BLaER1 treated with 17β-estradiol and CSF1 and Interleukin-3, amounts not matched to agents 10 nM and 100 nM (cell line): ENCODE results near the gene SDE2.
A peak's percentile ranks its signal among the peaks of the same experiment; 100 is the strongest.

Experiments
- H3K27ac ChIP-seq, 11 experiments: shearing (Covaris generic); formaldehyde crosslinking; 2 replicates each; pipeline ENCODE4 v1.8.1; 2022
- H3K27me3 ChIP-seq, 11 experiments: shearing (Covaris generic); formaldehyde crosslinking; 2 replicates each; pipeline ENCODE4 v1.8.1; 2022
- H3K36me3 ChIP-seq, 11 experiments: shearing (Covaris generic); formaldehyde crosslinking; 2 replicates each; pipeline ENCODE4 v1.8.1; 2022
- H3K4me1 ChIP-seq, 10 experiments: shearing (Covaris generic); formaldehyde crosslinking; 2 replicates each; pipeline ENCODE4 v1.8.1; 2022
- H3K4me2 ChIP-seq, 11 experiments: shearing (Covaris generic); formaldehyde crosslinking; 2 replicates each; pipeline ENCODE4 v1.8.1; 2022
- H3K4me3 ChIP-seq, 10 experiments: shearing (Covaris generic); formaldehyde crosslinking; 2 replicates each; pipeline ENCODE4 v1.8.1; 2022
- H3K9ac ChIP-seq, 11 experiments: shearing (Covaris generic); formaldehyde crosslinking; 2 replicates each; pipeline ENCODE4 v1.8.1; 2022
- H3K9me3 ChIP-seq, 11 experiments: shearing (Covaris generic); formaldehyde crosslinking; replicated peaks in 1 of 11; 2 replicates each; pipeline ENCODE4 v1.8.1; 2022
- H4K20me1 ChIP-seq, 11 experiments: shearing (Covaris generic); formaldehyde crosslinking; 2 replicates each; pipeline ENCODE4 v1.8.1; 2022
- Cebpa-rat ChIP-seq, 11 experiments: shearing (Covaris generic); IDR thresholded peaks; 2 replicates each; pipeline ENCODE4 v1.8.1; 2022

Gene SDE2

DNA sequence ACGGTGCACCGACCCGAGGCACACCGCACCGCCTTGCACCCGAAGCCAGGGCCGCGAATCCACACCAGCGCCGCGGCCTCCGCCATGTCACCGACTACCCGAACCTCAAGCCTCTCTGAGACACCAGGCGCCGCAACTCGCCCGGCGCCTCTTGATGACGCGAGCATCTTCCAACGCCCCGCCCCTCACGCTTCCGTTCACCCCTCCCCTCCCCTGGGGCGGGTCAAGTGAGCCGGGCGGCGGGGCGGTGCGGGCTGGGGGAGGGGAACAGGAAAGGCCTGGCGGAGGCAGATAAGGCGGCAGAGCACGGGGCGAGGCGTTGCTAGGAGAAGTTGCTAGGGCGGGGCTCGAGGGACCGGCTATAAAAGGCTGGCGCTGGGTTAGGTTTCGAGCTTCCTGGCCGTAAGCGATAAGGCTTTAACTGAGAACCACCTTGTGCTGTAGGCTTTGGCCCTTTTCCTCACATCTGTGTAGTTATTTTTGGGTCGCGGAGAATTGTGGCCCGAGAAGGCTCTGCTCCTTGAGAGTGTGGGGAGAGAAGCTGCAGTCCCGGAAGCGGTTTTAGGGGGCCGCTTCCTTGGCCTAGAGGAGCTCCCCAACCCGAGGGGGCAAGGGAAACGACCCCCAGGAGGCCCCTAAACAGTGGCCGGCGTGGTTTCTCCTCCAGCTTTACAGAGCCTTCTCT, at the start of gene SDE2:
Gene SDE2, minus strand, starts transcription at position 117 of the 685 bp plus-strand sequence. Its CDS starts 31 bp downstream, at position 86.
- H3K27ac ChIP-seq = peak within 1 kb of the TSS; percentile 92 to 100 (median 98)
- no peaks in the 10 kb centered on the region for H3K27me3 ChIP-seq
- H3K4me1 ChIP-seq = peaks cover 67 to 81% (median 74%) of the 10 kb centered on the region in 10 experiments

DNA sequence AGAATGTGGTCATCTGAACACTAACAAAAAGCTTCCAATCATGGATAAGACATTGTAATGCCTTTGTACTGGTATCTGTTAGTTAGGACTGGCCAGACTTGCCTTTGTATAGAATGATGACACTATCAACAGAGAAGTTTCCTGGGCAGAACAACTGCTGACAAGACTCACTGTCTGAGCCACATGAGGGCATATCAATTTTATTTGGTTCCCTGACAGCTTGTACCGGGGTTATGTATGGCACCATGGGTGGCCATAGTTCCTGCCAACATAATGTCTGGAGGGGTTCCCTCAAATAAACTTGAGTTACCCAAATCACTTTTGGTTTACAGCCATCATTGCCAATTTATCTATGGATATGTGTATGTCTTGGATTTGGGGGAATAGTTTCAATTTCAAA, 49.7 kb upstream of the SDE2 start:
- H3K9ac ChIP-seq = no peak overlapping the region
- H3K4me1 ChIP-seq = peaks cover 8 to 44% (median 9%) of the 10 kb centered on the region in 10 experiments
- no peak for TF ChIP-seq Cebpa-rat (IDR thresholded peaks at IDR 0.05)
- no peak overlapping the region for H3K4me3 ChIP-seq
- H3K36me3 ChIP-seq = peaks cover 0 to 19% (median 0%) of the 10 kb centered on the region in 11 experiments; a peak in 5 of 22 replicates
- H4K20me1 ChIP-seq = no peaks in the 10 kb centered on the region
- H3K27ac ChIP-seq = no peak overlapping the region
- no peaks in the 10 kb centered on the region for H3K27me3 ChIP-seq
- H3K9me3 ChIP-seq = peaks cover 0 to 13% (median 7%) of the 10 kb centered on the region in 11 experiments; a peak in 10 of 22 replicates
- H3K4me2 ChIP-seq = no peak overlapping the region

More for the DNA sequence above, at the start of gene SDE2:
- H3K9me3 ChIP-seq = no peaks in the 10 kb centered on the region
- TF ChIP-seq Cebpa-rat (IDR thresholded peaks at IDR 0.05) = no peak
- peak within 1 kb of the TSS; percentile 78 to 93 (median 84) for H3K4me3 ChIP-seq
- H3K9ac ChIP-seq = peak within 1 kb of the TSS; percentile 85 to 98 (median 93)
- H4K20me1 ChIP-seq = peaks cover 8 to 44% (median 18%) of the 10 kb centered on the region in 11 experiments; a peak in 15 of 22 replicates
- peak within 1 kb of the TSS; percentile 89 to 98 (median 95) for H3K4me2 ChIP-seq
- H3K36me3 ChIP-seq = peaks cover 9 to 22% (median 16%) of the 10 kb centered on the region in 11 experiments

DNA sequence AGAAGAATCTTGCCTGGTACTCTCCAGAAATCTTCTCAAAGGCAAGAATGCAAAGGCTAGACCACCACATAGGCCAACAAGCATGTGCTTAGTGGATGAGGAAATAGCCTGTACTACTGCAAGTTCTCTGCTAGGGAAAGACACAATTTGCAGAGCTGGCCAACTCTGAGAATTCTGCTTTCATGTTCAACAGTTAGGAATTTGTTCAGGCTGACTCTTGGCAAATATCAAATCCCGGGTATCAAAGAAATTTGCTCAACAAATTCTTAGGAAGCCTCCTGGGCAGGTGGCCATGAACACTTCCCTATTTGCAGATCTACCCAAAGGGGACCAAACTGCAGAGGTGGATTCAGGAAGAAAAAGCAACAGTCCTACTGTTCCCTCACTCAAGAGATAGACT, 48.4 kb upstream of the SDE2 start:
- H3K9ac ChIP-seq = no peak overlapping the region
- no peak overlapping the region for H3K4me3 ChIP-seq
- H3K36me3 ChIP-seq = peaks cover 0 to 13% (median 0%) of the 10 kb centered on the region in 11 experiments; a peak in 5 of 22 replicates
- peaks cover 0 to 14% (median 7%) of the 10 kb centered on the region in 11 experiments; a peak in 10 of 22 replicates for H3K9me3 ChIP-seq
- peak overlapping the region in 2 of 11 experiments; percentile 42 to 73; a peak in 3 of 22 replicates for H3K4me2 ChIP-seq
- H3K4me1 ChIP-seq = peaks cover 21 to 58% (median 23%) of the 10 kb centered on the region in 10 experiments
- no peaks in the 10 kb centered on the region for H4K20me1 ChIP-seq
- TF ChIP-seq Cebpa-rat (IDR thresholded peaks at IDR 0.05) = no peak
- no peaks in the 10 kb centered on the region for H3K27me3 ChIP-seq
- no peak overlapping the region for H3K27ac ChIP-seq

DNA sequence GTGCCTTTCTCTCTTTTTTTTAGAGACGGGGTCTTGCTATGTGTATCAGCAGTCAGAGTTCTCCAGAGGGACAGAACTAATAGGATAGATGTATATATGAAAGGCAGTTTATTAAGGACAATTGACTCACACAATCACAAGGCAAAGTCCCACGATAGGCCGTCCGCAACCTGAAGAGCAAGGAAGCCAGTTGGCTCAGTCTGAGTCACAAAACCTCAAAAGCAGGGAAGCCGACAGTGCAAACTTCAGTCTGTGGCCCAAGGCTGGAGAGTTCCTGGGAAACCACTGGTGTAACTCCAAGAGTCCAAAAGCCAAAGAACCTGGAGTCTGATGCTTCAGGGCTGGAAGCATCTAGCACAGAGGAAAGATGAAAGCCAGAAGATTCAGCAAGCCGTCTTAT, 47.1 kb upstream of the SDE2 start:
- Histone ChIP-seq H3K27me3 (no peaks in the 10 kb centered on the region), H3K4me1 (peaks cover 21 to 66% (median 26%) of the 10 kb centered on the region in 10 experiments), H3K27ac (no peak overlapping the region), H3K4me3 (no peak overlapping the region), H3K9me3 (peaks cover 0 to 14% (median 7%) of the 10 kb centered on the region in 11 experiments; a peak in 10 of 22 replicates), H3K9ac (no peak overlapping the region), H4K20me1 (no peaks in the 10 kb centered on the region), H3K36me3 (peaks cover 0 to 13% (median 0%) of the 10 kb centered on the region in 11 experiments; a peak in 3 of 22 replicates), H3K4me2 (peak overlapping the region in 4 of 11 experiments; percentile 14 to 73 (median 50); a peak in 6 of 22 replicates)
- no peak for TF ChIP-seq Cebpa-rat (IDR thresholded peaks at IDR 0.05)

DNA sequence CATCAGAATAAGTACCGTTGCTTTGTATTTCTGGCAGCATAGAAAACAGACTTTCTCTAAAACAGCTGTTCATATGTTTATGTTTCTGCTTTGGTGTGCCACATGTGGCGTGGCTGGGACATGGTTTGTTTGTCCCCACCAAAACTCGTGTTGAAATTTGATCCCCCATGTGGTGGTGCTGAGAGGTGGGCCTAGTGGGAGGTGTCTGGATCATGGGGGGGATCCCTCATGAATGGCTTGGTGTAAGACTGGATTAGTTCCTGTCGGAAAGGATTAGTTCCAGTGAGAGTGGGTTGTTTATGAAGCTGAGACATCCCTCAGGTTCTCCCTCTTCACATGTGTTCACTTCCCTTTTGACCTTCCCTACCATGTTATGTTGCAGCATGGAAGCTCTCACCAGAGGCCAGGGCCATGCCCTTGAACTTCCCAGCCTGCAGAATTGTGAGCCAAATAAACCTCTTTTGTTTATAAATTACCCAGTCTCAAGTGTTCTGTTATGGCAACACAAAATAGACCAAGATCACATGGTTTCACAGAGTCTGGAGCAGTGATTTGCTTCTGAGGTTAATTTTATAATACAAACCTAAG, 45.5 kb upstream of the SDE2 start:
- Histone ChIP-seq H3K27ac (peak overlapping the region in 5 of 11 experiments; percentile 5 to 37 (median 25); a peak in 3 of 22 replicates), H3K4me1 (peaks cover 31 to 69% (median 38%) of the 10 kb centered on the region in 10 experiments), H3K9ac (no peak overlapping the region), H3K36me3 (peaks cover 0 to 9% (median 0%) of the 10 kb centered on the region in 11 experiments; a peak in 1 of 22 replicates), H3K27me3 (no peaks in the 10 kb centered on the region), H3K4me2 (peak overlapping the region; percentile 10 to 74 (median 59); a peak in 19 of 22 replicates), H3K4me3 (no peak overlapping the region), H4K20me1 (no peaks in the 10 kb centered on the region), H3K9me3 (peaks cover 0 to 14% (median 7%) of the 10 kb centered on the region in 11 experiments; a peak in 10 of 22 replicates)
- TF ChIP-seq Cebpa-rat (IDR thresholded peaks at IDR 0.05) = no peak

DNA sequence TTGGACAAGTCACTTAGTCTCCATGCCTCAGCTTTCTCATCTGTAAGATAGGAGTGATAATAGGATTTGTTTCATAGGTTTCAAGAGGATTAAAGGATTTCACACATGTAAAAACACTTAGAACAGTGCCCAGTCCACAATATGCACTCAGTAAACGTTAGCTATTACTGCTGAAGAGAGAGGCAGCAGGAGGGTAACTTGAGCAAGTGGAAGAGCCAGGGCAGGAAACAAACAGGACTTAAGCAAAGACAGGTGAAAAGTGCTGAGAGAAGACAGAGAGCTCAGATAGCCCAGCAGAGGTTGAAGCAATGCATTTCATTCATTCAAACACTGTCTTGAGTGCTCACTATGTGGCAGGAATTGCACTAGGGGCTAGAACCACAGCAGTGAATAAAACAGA, 42.3 kb upstream of the SDE2 start:
- Histone ChIP-seq H3K27ac (peak overlapping the region in 1 of 11 experiments; percentile 53; a peak in 1 of 22 replicates), H3K27me3 (no peaks in the 10 kb centered on the region), H3K9ac (no peak overlapping the region), H3K9me3 (peaks cover 0 to 14% (median 7%) of the 10 kb centered on the region in 11 experiments; a peak in 10 of 22 replicates), H3K4me3 (no peak overlapping the region), H3K4me1 (peaks cover 31 to 60% (median 39%) of the 10 kb centered on the region in 10 experiments), H3K4me2 (peak overlapping the region in 3 of 11 experiments; percentile 51 to 74 (median 72); a peak in 5 of 22 replicates), H4K20me1 (no peaks in the 10 kb centered on the region), H3K36me3 (0 out of 22 replicates have a peak, but pooled peaks cover 0 to 3% (median 0%) of the 10 kb centered on the region in 11 experiments)
- TF ChIP-seq Cebpa-rat (IDR thresholded peaks at IDR 0.05) = no peak

DNA sequence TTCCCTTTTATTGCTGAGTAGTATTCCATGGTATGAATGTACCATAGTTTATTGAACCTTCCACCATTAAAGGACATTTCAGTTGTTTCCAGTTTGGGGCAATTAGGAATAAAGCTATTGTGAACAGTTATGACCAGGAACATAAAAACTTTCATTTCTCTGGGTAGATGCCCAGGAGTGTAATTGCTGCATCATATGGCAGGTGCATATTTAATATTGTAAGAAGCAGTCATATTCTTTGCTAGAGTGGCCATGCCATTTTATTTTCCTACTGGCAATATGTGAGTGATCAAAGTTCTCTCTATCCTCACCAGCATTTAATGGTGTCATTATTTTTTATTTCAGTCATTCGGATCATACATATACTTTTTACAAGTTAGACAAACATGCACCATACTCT, 39.5 kb upstream of the SDE2 start:
- Histone ChIP-seq H3K9ac (no peak overlapping the region), H3K27me3 (no peaks in the 10 kb centered on the region), H3K36me3 (no peaks in the 10 kb centered on the region), H4K20me1 (no peaks in the 10 kb centered on the region), H3K27ac (no peak overlapping the region), H3K4me3 (no peak overlapping the region), H3K4me2 (no peak overlapping the region), H3K9me3 (no peaks in the 10 kb centered on the region), H3K4me1 (peaks cover 24 to 64% (median 43%) of the 10 kb centered on the region in 10 experiments)
- no peak for TF ChIP-seq Cebpa-rat (IDR thresholded peaks at IDR 0.05)

DNA sequence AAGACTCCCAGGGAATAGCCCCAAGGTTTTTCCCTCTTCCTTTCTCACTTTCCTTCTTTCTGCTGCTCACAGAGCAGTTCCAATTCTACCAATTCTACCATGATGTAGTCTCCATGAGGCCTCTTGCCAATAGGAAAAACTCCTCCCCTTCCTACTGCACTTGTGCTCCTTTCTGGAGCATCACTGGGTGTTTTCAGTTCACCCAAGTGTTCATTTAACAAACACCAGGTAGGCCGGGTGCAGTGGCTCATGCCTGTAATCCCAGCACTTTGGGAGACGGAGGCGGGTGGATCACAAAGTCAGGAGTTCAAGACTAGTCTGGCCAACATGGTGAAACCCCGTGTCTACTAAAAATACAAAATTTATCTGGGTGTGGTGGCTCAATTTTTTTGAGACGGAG, 36.8 kb upstream of the SDE2 start:
- Histone ChIP-seq H3K4me3 (no peak overlapping the region), H3K9me3 (no peaks in the 10 kb centered on the region), H3K27ac (peak overlapping the region in 4 of 11 experiments; percentile 70 to 92 (median 83); a peak in 6 of 22 replicates), H3K9ac (peak overlapping the region in 2 of 11 experiments; percentile 3 to 8; a peak in 1 of 22 replicates), H3K27me3 (no peaks in the 10 kb centered on the region), H4K20me1 (no peaks in the 10 kb centered on the region), H3K4me2 (peak overlapping the region in 4 of 11 experiments; percentile 65 to 92 (median 76); a peak in 7 of 22 replicates), H3K4me1 (peaks cover 12 to 65% (median 40%) of the 10 kb centered on the region in 10 experiments), H3K36me3 (no peaks in the 10 kb centered on the region)
- TF ChIP-seq Cebpa-rat (IDR thresholded peaks at IDR 0.05) = no peak

DNA sequence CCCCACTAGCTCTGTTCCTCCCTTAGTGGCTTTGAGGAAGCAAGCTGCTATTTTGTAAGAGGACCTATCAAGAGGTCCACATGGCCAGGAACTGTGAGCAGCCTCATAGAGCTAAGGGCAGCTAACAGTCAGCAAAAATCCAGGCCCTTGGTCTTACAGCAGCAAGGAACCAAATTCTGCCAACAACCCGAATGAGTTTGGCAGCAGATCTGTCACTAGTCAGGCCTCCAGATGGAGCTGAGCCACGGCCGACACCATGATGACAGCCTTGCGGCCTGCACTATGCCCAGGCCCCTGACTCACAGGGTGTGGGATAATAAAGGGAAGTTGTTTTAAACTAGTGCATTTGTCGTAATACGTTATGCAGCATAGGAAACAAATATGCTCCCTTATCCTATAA, 35.3 kb upstream of the SDE2 start:
- no peaks in the 10 kb centered on the region for H3K27me3 ChIP-seq
- no peak for TF ChIP-seq Cebpa-rat (IDR thresholded peaks at IDR 0.05)
- H3K36me3 ChIP-seq = no peaks in the 10 kb centered on the region
- no peaks in the 10 kb centered on the region for H3K9me3 ChIP-seq
- peak overlapping the region in 7 of 11 experiments; percentile 68 to 98 (median 88); a peak in 14 of 22 replicates for H3K4me2 ChIP-seq
- H3K9ac ChIP-seq = peak overlapping the region in 6 of 11 experiments; percentile 22 to 78 (median 62); a peak in 10 of 22 replicates
- H3K27ac ChIP-seq = peak overlapping the region in 8 of 11 experiments; percentile 41 to 92 (median 76); a peak in 16 of 22 replicates
- H3K4me3 ChIP-seq = no peak overlapping the region
- H3K4me1 ChIP-seq = peaks cover 12 to 73% (median 43%) of the 10 kb centered on the region in 10 experiments
- no peaks in the 10 kb centered on the region for H4K20me1 ChIP-seq
